Testis (tissue), 2 donors: ENCODE results near the gene CTIF.

ENCODE experiments used
- POLR2A ChIP-seq: fragments of 450-650 bp; IDR thresholded peaks from one replicate; pipeline ENCODE4 v1.6.1; 2017; ENCODE audit warnings: antibody characterized with exemption, mild to moderate bottlenecking, moderate library complexity
- TF ChIP-seq, protein P1 (sequence below), 3 experiments: fragments of 450-650 bp in 2 of 3; fragments of 200-600 bp in 1 of 3; sonication (generic) in 1 of 3; IDR thresholded peaks; one replicate each; pipeline ENCODE4 v1.5.1; 2016 to 2019; ENCODE audit warnings: antibody characterized with exemption in 3 of 3, mild to moderate bottlenecking in 2 of 3, moderate library complexity in 1 of 3

- TF ChIP-seq, protein P1, sequence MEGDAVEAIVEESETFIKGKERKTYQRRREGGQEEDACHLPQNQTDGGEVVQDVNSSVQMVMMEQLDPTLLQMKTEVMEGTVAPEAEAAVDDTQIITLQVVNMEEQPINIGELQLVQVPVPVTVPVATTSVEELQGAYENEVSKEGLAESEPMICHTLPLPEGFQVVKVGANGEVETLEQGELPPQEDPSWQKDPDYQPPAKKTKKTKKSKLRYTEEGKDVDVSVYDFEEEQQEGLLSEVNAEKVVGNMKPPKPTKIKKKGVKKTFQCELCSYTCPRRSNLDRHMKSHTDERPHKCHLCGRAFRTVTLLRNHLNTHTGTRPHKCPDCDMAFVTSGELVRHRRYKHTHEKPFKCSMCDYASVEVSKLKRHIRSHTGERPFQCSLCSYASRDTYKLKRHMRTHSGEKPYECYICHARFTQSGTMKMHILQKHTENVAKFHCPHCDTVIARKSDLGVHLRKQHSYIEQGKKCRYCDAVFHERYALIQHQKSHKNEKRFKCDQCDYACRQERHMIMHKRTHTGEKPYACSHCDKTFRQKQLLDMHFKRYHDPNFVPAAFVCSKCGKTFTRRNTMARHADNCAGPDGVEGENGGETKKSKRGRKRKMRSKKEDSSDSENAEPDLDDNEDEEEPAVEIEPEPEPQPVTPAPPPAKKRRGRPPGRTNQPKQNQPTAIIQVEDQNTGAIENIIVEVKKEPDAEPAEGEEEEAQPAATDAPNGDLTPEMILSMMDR (IDR thresholded peaks at IDR 0.05): no peak
- TF ChIP-seq POLR2A: no peak
Measured at GRCh38 chr18:48597671-48598070, 58.8 kb downstream of the CTIF start.
